Measurements from ENCODE around the gene AOPEP. TPM values are rescaled to one million over a fixed set of nuclear protein-coding genes. Genes with fewer than 3 reads are reported as not detected.

AOPEP gene
- total RNA-seq, 2 experiments from 2014 or later, result 10.7 to 12.2 TPM

DNA sequence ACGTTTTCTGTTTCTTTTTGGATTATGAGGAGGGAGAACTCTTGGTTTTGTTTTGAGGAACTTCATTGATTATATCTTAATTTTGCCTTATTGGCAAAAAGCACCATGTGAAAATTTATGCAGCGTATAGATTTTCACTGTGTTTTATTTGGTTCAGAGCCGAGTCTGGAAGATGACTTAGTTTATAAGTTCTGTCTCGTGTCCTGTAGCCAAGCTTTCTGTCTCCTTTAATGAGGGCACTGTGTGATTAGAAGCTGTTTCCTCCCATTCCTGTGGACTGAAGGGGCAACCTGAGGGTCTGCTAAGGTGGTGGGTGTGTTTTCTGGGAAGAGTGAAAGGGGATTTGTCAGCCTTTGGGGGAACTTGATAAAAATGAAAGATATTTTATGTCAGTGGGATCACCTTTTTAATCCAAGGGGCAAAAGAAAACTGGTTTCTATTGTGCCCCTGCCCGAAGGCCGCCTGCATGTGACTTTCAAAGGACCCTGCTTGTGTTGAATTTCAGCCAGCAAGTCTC is 328.9 kb downstream of the AOPEP start:
- H3K9me3 Mint-ChIP-seq, result no peaks in the 10 kb centered on the region
- DNase-seq, result no peak
- peaks cover 2% of the 10 kb centered on the region for H3K27me3 Mint-ChIP-seq
- H3K27ac Mint-ChIP-seq, result no peak overlapping the region
- H3K4me1 Mint-ChIP-seq (ENCODE audit: low read depth), result no peaks in the 10 kb centered on the region
- ChIA-PET POLR2A (no interaction called here), CTCF (interaction anchor here (1.5 kb wide), 1 partner anchor 374 kb away, joined by 3 read pairs; no protein-coding TSS in a partner anchor)
- intact Hi-C loops (cut with micrococcal nuclease), result no loop called here
- no peaks in the 10 kb centered on the region for H3K36me3 Mint-ChIP-seq
- no peak overlapping the region for H3K4me3 Mint-ChIP-seq

DNA sequence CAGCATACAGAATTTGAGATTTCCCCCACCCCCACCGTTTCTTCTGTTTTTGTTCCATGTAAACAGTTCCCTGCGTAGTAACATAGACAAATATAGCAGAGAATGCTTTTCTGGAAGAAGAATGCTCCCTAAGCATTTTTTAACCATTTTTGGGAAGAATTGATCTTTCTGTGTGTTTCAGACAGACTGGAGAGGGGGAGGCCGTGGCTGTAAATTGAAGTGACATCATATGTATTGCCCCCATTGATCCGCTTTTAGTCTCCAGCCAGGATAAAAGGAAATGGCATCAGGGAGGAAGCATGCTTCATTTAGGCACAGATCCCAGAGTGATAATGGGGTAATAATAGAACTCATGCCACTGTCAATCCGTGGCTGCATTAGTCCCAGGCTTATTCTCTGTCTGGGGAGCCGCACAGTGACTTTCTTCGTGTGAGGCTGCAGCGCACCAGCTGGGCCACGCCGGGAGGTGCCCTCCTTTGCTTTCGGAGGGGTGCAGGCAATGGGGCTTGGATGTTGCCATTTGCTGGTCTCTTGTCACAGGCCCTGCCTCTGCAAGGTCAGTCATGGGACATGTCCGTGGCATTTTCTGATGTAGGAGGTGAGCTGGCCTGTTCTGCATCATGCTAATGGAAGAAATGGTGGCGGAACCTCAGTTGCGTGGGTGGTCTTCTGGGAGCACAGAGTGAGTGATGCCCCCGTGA is 329.5 kb downstream of the AOPEP start:
- no peak for DNase-seq
- Mint-ChIP-seq H3K4me1 (ENCODE audit: low read depth) (no peaks in the 10 kb centered on the region), H3K27ac (no peak overlapping the region), H3K9me3 (no peaks in the 10 kb centered on the region), H3K4me3 (no peak overlapping the region), H3K27me3 (no peaks in the 10 kb centered on the region), H3K36me3 (no peaks in the 10 kb centered on the region)
- ChIA-PET CTCF (interaction anchor here (1.5 kb wide), 1 partner anchor 375 kb away, joined by 3 read pairs; no protein-coding TSS in a partner anchor), POLR2A (no interaction called here)
- intact Hi-C loops (cut with micrococcal nuclease), result no loop called here

DNA sequence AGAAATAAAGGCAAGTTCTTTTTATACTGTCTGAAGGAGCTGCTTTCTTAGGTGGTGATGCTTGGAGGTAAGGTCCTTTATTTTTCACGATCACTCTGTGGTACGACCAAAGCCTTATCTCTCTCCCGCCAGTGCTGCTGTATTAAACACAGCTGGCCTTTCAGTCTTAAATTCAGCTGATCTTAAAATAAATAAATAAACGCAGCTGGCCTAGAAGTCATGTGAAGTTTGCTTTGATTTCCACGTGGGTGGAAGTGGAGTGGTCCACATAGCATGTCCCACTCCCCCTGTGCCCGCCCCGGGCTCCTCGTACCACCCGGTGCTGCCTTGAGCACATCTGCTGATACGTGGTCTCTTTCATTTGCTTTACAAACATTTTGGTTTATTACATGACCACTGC is 330.6 kb downstream of the AOPEP start:
- Mint-ChIP-seq H3K4me1 (ENCODE audit: low read depth) (no peaks in the 10 kb centered on the region), H3K4me3 (no peak overlapping the region), H3K9me3 (no peaks in the 10 kb centered on the region), H3K27ac (no peak overlapping the region), H3K27me3 (no peaks in the 10 kb centered on the region), H3K36me3 (no peaks in the 10 kb centered on the region)
- intact Hi-C loops (cut with micrococcal nuclease), result no loop called here
- POLR2A ChIA-PET, result no interaction called here
- CTCF ChIA-PET, result interaction anchor here (1.5 kb wide), 2 partner anchors 111 to 376 kb away, joined by 3 read pairs; no protein-coding TSS in a partner anchor
- no peak for DNase-seq

DNA sequence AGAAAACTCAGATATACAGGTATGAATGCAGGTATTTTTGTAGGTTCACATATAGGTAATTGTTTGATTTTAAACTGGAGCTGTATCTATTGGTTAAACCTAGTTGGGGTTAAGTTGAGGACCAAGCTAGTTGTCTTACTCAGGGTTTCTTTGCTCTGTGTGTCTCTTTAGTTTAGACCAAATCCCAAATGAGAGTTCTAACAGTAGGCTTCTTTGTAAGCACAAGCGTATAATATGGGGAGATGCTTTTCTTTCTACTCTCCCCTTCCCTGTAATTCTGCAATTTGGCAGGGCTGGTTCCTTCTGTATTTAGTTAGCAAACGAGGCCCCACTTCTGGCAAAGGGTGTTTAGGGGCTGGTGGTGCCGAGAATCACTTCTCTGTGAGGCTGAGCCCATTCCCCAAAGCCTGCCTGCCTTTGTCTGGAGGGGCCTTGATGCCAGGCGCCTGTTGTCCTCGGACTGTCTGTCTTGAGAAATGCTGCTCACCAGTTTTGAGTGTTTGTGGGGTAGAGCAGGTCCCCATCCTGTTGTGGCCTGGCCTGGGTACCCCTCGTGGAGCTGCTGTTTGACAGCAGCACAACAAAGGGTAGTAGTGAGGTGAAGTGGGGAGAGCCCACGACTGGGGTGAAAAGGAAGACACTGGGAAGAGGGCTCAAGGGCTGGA is 331.8 kb downstream of the AOPEP start:
- H3K36me3 Mint-ChIP-seq, result peaks cover under 1% of the 10 kb centered on the region
- H3K4me3 Mint-ChIP-seq, result no peak overlapping the region
- CTCF ChIA-PET, result interaction anchor here (0.7 to 1.5 kb wide), 3 partner anchors 70 to 389 kb away, joined by 3 read pairs; no protein-coding TSS in a partner anchor
- POLR2A ChIA-PET, result no interaction called here
- no peaks in the 10 kb centered on the region for H3K9me3 Mint-ChIP-seq
- DNase-seq, result no peak
- intact Hi-C loops (cut with micrococcal nuclease), result no loop called here
- no peaks in the 10 kb centered on the region for H3K27me3 Mint-ChIP-seq
- H3K4me1 Mint-ChIP-seq (ENCODE audit: low read depth), result no peaks in the 10 kb centered on the region
- no peak overlapping the region for H3K27ac Mint-ChIP-seq

DNA sequence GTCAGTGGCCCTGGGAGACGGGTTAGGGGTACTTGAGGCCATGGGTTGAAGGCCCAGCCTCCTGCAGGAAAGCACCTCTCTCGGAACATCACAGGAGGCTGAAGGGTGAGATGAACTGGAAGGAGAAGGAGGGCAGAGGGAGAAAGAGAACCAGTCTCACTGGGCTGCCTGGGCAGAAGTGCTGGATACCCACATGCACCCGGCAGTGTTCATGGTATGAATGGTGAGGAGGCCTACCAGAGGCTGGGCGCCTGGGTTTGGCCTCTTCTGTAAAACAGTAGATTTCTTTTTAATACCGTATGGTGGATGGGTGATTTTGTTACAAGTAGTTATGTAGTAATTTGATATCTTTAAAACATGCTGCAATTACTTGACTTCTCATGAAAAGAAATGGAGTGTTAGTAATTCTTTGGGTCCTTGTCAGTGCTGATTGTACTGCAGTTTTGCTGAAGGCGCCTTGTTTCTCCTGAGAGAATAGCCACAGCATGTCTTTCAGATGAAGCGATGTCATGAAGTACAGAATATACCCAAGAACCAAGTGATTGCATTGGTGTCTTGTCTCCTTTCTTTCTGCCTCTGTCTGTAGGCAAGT is 332.4 kb downstream of the AOPEP start:
- CTCF ChIA-PET, result no interaction called here
- peaks cover 4% of the 10 kb centered on the region for H3K36me3 Mint-ChIP-seq
- intact Hi-C loops (cut with micrococcal nuclease), result no loop called here
- H3K4me3 Mint-ChIP-seq, result no peak overlapping the region
- H3K27me3 Mint-ChIP-seq, result no peaks in the 10 kb centered on the region
- no peaks in the 10 kb centered on the region for H3K4me1 Mint-ChIP-seq (ENCODE audit: low read depth)
- POLR2A ChIA-PET, result no interaction called here
- no peaks in the 10 kb centered on the region for H3K9me3 Mint-ChIP-seq
- no peak overlapping the region for H3K27ac Mint-ChIP-seq
- no peak for DNase-seq

DNA sequence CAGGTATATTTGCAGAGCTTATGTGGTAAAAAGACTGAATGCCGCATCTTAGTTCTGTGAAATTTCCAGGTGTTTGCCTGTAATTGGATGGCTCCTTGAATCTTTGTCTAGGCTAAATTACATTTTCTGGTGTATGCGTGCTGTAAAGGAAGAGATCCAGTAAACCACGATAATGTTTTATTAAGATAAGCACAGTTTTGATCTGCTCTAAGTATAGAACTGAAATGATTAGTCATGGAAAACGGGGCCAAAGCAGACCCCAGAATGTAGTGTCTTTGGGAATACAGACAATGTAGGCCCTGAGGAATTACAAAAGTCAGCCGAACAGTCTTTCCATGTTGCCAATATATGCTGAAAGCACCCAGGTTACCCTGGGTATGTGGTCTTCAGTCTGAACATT is 333.7 kb downstream of the AOPEP start:
- intact Hi-C loops (cut with micrococcal nuclease), result no loop called here
- CTCF ChIA-PET, result interaction anchor here (0.7 to 0.8 kb wide), 2 partner anchors 13 to 22 kb away, joined by 3 read pairs; no protein-coding TSS in a partner anchor
- H3K4me1 Mint-ChIP-seq (ENCODE audit: low read depth), result no peaks in the 10 kb centered on the region
- H3K36me3 Mint-ChIP-seq, result peaks cover 4% of the 10 kb centered on the region
- POLR2A ChIA-PET, result no interaction called here
- no peak overlapping the region for H3K4me3 Mint-ChIP-seq
- H3K27ac Mint-ChIP-seq, result no peak overlapping the region
- DNase-seq, result no peak
- no peaks in the 10 kb centered on the region for H3K9me3 Mint-ChIP-seq
- H3K27me3 Mint-ChIP-seq, result no peaks in the 10 kb centered on the region

DNA sequence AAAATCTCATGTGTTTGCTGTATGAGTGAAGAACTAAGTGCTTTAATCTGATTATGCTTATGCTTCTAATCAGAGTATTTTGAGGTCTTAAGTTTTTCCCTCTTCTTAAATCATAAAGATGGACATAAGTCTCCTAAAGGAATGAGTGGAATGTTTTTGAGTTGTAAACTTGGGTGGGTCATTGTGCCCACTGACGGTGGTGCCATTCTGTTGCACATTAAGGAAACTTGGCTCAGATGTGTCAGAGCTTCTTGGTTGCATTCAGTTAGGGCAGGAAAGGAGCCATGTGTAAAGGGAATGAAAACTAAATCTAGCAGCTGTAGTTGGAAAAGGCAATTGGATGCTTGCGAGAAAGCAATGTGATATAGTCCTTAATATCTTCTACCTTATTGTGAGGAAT is 334.4 kb downstream of the AOPEP start:
- no peaks in the 10 kb centered on the region for H3K4me1 Mint-ChIP-seq (ENCODE audit: low read depth)
- H3K9me3 Mint-ChIP-seq, result no peaks in the 10 kb centered on the region
- CTCF ChIA-PET, result no interaction called here
- POLR2A ChIA-PET, result no interaction called here
- peaks cover 4% of the 10 kb centered on the region for H3K36me3 Mint-ChIP-seq
- no peak overlapping the region for H3K4me3 Mint-ChIP-seq
- no peak overlapping the region for H3K27ac Mint-ChIP-seq
- H3K27me3 Mint-ChIP-seq, result no peaks in the 10 kb centered on the region
- intact Hi-C loops (cut with micrococcal nuclease), result no loop called here
- DNase-seq, result no peak

DNA sequence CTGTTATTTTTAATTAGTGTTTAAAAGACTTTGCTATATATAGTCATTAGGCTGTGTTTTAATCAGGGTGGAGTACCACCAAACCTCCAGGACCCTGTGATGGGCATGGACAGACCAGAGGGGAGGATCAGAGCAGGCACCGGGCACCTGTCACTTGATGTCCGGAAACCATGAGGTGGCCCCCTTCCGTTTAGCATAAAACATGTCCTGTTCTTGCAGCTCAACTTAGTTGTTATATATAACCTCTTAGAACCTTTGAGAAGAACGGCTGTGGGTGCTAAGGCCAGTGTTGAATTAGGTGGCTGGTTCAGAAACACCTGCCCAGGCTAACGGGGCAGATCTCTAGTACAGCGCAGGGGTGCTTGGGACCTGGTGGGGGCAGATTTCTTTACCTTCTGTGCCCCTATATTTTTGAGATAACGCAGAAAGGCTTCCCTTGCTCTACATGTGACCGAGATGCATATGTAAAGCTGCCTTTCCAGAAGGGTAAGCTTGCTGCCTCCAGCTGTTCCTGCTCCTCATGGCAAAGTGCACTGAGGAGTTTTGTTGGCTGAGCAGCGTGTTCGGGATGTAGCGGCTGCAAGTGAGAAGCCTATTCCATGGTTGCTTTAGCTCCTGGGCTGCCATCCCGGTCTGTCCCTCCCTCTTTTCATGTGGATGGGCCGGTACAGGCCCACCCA is 335.6 kb downstream of the AOPEP start:
- intact Hi-C loops (cut with micrococcal nuclease), result no loop called here
- H3K9me3 Mint-ChIP-seq, result no peaks in the 10 kb centered on the region
- ChIA-PET CTCF (no interaction called here), POLR2A (no interaction called here)
- DNase-seq, result no peak
- H3K36me3 Mint-ChIP-seq, result peaks cover 4% of the 10 kb centered on the region
- H3K4me3 Mint-ChIP-seq, result no peak overlapping the region
- H3K27ac Mint-ChIP-seq, result no peak overlapping the region
- no peaks in the 10 kb centered on the region for H3K27me3 Mint-ChIP-seq
- no peaks in the 10 kb centered on the region for H3K4me1 Mint-ChIP-seq (ENCODE audit: low read depth)

DNA sequence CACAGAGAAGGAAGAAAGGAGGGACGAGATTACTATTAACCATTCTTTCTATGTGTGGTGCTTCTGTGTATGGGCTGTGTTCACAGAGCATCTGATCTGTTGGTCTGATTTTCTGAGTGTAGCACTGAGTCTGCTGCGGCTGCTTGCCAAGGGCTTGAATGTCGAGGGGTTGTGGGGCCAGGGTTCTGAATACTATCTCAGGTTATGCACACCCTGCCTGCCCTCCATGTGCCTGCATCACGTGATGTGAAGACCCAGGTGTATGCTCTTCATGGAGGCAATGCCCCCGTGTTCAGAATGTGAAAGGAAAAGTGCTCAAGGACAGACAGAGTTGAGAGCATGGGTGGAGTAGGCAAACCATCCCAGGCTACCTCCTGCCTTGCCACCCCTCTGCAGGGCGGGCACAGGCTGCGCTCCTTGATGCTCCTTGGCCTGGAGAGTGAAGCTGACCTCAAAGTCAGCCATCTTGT is 336.1 kb downstream of the AOPEP start:
- no peaks in the 10 kb centered on the region for H3K9me3 Mint-ChIP-seq
- H3K27ac Mint-ChIP-seq, result no peak overlapping the region
- no peaks in the 10 kb centered on the region for H3K27me3 Mint-ChIP-seq
- H3K4me3 Mint-ChIP-seq, result no peak overlapping the region
- peaks cover 4% of the 10 kb centered on the region for H3K36me3 Mint-ChIP-seq
- DNase-seq, result no peak
- ChIA-PET POLR2A (no interaction called here), CTCF (no interaction called here)
- intact Hi-C loops (cut with micrococcal nuclease), result no loop called here
- no peaks in the 10 kb centered on the region for H3K4me1 Mint-ChIP-seq (ENCODE audit: low read depth)

DNA sequence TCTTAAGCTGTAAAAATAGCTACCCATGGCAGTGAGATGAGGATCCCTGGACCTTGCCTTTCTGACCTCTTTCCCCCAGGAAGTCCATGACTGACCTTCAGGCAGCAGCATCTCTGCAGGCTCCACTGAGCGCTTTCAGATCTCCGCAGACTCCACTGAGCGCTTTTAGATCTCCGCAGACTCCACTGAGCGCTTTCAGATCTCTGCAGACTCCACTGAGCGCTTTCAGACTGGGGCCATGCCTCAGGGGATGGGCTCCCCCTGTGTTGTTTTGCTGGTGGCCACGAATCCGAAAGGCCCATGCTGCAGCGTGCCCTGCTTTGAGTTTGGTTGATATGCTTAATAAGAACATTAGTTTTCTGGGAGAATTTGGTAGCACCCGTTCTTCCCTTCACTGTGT is 336.8 kb downstream of the AOPEP start:
- H3K4me3 Mint-ChIP-seq, result no peak overlapping the region
- no peaks in the 10 kb centered on the region for H3K27me3 Mint-ChIP-seq
- POLR2A ChIA-PET, result no interaction called here
- intact Hi-C loops (cut with micrococcal nuclease), result no loop called here
- CTCF ChIA-PET, result no interaction called here
- DNase-seq, result no peak
- H3K36me3 Mint-ChIP-seq, result peaks cover 4% of the 10 kb centered on the region
- no peaks in the 10 kb centered on the region for H3K4me1 Mint-ChIP-seq (ENCODE audit: low read depth)
- no peak overlapping the region for H3K27ac Mint-ChIP-seq
- H3K9me3 Mint-ChIP-seq, result no peaks in the 10 kb centered on the region

DNA sequence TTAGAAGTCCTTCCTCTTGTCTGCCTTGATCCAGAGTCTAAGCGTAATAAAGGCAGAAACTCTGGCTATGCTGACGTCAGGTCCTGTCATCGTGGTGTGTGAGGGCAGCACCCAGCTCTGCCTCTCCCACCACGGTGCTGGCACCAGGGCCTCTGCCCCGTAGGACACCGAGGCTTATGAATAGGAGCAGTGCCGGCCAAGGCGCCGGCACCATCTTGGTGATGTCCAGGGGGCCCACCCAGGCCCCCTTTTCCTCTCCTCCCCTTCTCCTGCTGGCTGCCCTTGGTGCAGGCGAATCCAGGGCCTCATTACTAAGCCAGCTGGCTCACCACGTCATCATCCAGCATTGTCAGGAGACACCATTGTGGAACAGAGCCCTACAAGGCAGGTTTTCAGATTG is 338.7 kb downstream of the AOPEP start:
- CTCF ChIA-PET, result no interaction called here
- DNase-seq, result no peak
- POLR2A ChIA-PET, result no interaction called here
- H3K9me3 Mint-ChIP-seq, result no peaks in the 10 kb centered on the region
- H3K27me3 Mint-ChIP-seq, result no peaks in the 10 kb centered on the region
- H3K4me1 Mint-ChIP-seq (ENCODE audit: low read depth), result no peaks in the 10 kb centered on the region
- H3K36me3 Mint-ChIP-seq, result peaks cover 4% of the 10 kb centered on the region
- H3K4me3 Mint-ChIP-seq, result no peak overlapping the region
- H3K27ac Mint-ChIP-seq, result no peak overlapping the region
- intact Hi-C loops (cut with micrococcal nuclease), result no loop called here

DNA sequence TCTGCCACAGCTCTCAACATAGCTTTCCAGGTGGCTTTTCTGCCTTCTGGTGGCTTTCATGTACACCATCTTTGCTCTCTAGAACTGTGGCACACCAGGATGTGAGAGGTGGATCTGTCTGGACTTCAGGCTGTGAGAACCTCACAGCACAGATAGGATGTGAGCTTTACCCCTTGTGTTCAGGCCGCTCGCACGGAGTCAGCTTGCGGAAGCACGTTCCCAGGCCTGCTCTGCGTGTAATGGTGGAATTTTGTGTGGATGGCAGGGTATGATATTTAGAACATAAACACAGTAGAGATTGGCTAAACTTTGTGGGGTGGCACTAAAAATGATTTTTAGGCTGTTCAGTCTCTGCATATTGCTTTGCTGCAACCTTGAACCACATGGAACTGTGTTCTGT is 340.6 kb downstream of the AOPEP start:
- intact Hi-C loops (cut with micrococcal nuclease), result no loop called here
- no peaks in the 10 kb centered on the region for H3K4me1 Mint-ChIP-seq (ENCODE audit: low read depth)
- ChIA-PET CTCF (no interaction called here), POLR2A (no interaction called here)
- H3K4me3 Mint-ChIP-seq, result no peak overlapping the region
- DNase-seq, result no peak
- peaks cover 4% of the 10 kb centered on the region for H3K36me3 Mint-ChIP-seq
- H3K27ac Mint-ChIP-seq, result no peak overlapping the region
- H3K27me3 Mint-ChIP-seq, result no peaks in the 10 kb centered on the region
- no peaks in the 10 kb centered on the region for H3K9me3 Mint-ChIP-seq

Measured in activated CD4-positive, alpha-beta memory T cell treated with anti-CD3 and anti-CD28 coated beads for 36 hours (primary cell).